Activated CD8-positive, alpha-beta T cell treated with anti-CD3 and anti-CD28 coated beads for 36 hours (primary cell): ENCODE results near the gene PDCD11. TPM values are rescaled to one million over a fixed set of nuclear protein-coding genes. Genes with fewer than 3 reads are reported as not detected.
A peak's percentile ranks its signal among the peaks of the same experiment; 100 is the strongest.

Experiments used
- ATAC-seq: fragments of 200-7000 bp; cut with Tn5 transposase; one replicate; pipeline ENCODE4 v1.10.0; 2021; ENCODE audit warnings: mild to moderate bottlenecking, moderate library complexity
- CTCF ChIA-PET: fragments of 350-600 bp; sonication (Branson Sonifier 250); formaldehyde crosslinking; loops from one replicate; lab custom pipeline; 2021; ENCODE audit warnings: antibody characterized with exemption; lab: Charles Lee
- POLR2A ChIA-PET: fragments of 350-600 bp; sonication (Branson Sonifier 250); formaldehyde crosslinking; loops from one replicate; lab custom pipeline; 2021; ENCODE audit warnings: antibody characterized with exemption; lab: Charles Lee
- DNase-seq: peaks from one replicate; pipeline ENCODE4 v3.0.0-alpha.2; 2020
- H3K27ac Mint-ChIP-seq: one replicate; pipeline ENCODE4 v1.8.0; 2021; ENCODE audit warnings: mild to moderate bottlenecking, mixed read lengths
- H3K27me3 Mint-ChIP-seq: one replicate; pipeline ENCODE4 v1.8.0; 2021; ENCODE audit warnings: mixed read lengths
- H3K36me3 Mint-ChIP-seq: one replicate; pipeline ENCODE4 v1.8.0; 2021; ENCODE audit warnings: low read depth, mixed read lengths
- H3K4me1 Mint-ChIP-seq: one replicate; pipeline ENCODE4 v1.8.0; 2021; ENCODE audit warnings: low read depth, mixed read lengths
- H3K4me3 Mint-ChIP-seq: one replicate; pipeline ENCODE4 v1.8.0; 2021; ENCODE audit warnings: mild to moderate bottlenecking, moderate library complexity, mixed read lengths
- H3K9me3 Mint-ChIP-seq: one replicate; pipeline ENCODE4 v1.8.0; 2021; ENCODE audit warnings: mixed read lengths
- intact Hi-C: fragments of 100-400 bp; cut with micrococcal nuclease; formaldehyde crosslinking; loops from one replicate; pipeline ENCODE4 v1.10.0; 2022
- total RNA-seq, 2 experiments: library from RNA; stranded (reverse); gene quantifications; one replicate each; pipeline ENCODE4 v1.2.3, GENCODE V29; 2021
- TF ChIP-seq, protein P1 (sequence below): fragments of 200-600 bp; IDR thresholded peaks from one replicate; pipeline ENCODE4 v1.8.0; 2022; ENCODE audit warnings: antibody characterized with exemption, mild to moderate bottlenecking

The PDCD11 gene
- total RNA-seq, 2 experiments from 2014 or later: 63.7 to 68.8 TPM

DNA sequence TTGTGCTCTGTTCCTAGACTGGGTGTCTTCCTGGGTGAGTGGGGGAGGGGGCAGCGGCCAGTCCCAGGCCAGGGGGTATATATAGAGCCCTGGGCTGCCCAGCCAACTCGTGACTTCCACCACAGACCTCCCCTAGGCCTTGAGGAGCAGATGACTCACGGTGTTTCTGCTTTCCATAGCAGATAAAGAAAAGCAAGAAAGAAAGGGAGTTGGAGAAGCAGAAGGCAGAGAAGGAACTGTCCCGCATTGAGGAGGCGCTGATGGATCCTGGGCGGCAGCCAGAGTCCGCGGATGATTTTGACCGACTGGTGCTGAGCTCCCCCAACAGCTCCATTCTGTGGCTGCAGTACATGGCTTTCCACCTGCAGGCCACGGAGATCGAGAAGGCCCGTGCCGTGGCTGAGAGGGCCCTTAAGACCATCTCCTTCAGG lies 45.6 kb downstream of the PDCD11 start:
- DNase-seq (no peak), ATAC-seq (no peak)
- POLR2A ChIA-PET: interaction anchor here (0.8 kb wide), 2 partner anchors 10 to 74 kb away, joined by 3 read pairs; partner anchors contain the start of genes CALHM2 and TAF5
- peaks cover 66% of the 10 kb centered on the region for H3K36me3 Mint-ChIP-seq
- TF ChIP-seq, protein P1, sequence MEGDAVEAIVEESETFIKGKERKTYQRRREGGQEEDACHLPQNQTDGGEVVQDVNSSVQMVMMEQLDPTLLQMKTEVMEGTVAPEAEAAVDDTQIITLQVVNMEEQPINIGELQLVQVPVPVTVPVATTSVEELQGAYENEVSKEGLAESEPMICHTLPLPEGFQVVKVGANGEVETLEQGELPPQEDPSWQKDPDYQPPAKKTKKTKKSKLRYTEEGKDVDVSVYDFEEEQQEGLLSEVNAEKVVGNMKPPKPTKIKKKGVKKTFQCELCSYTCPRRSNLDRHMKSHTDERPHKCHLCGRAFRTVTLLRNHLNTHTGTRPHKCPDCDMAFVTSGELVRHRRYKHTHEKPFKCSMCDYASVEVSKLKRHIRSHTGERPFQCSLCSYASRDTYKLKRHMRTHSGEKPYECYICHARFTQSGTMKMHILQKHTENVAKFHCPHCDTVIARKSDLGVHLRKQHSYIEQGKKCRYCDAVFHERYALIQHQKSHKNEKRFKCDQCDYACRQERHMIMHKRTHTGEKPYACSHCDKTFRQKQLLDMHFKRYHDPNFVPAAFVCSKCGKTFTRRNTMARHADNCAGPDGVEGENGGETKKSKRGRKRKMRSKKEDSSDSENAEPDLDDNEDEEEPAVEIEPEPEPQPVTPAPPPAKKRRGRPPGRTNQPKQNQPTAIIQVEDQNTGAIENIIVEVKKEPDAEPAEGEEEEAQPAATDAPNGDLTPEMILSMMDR: no peak
- intact Hi-C loops: no loop called here
- H3K9me3 Mint-ChIP-seq: no peaks in the 10 kb centered on the region
- CTCF ChIA-PET: interaction anchor here (1.2 to 1.6 kb wide), 3 partner anchors 10 to 51 kb away, joined by 4 to 6 read pairs (median 4); partner anchors contain the start of gene NEURL1
- H3K4me3 Mint-ChIP-seq: no peak overlapping the region
- H3K27ac Mint-ChIP-seq: no peak overlapping the region
- H3K27me3 Mint-ChIP-seq: no peaks in the 10 kb centered on the region
- no peaks in the 10 kb centered on the region for H3K4me1 Mint-ChIP-seq

DNA sequence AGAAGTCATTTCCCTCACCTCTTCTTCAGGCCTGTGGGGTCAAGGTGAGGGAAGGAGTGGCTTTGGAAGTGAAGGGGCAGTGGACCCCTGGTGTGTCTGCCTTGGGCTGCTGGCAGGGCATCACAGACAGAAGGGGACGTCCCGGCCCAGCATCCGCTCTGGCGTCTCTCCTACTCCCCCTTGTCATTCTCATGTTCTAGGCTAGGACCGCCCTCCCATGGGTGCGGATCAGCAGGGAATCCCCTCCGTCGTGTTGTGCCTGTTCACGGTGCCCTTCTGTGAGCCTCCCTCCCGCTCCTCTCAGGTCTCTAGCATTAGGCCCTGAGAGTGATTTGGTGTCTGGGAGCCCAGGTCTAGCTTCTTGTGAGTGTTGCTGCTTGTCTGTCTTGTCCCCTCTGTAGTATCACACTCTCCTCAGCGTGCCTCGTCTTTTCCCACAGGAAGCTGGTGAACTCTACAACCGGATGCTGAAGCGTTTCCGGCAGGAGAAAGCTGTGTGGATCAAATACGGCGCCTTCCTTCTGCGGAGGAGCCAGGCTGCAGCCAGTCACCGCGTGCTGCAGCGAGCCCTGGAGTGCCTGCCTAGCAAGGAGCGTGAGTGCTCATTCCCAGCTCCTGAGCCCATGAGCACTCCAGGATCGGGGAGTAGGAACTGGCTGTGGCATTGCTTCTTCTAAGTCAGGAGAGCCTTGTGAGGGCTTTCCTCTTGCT lies 47.2 kb downstream of the PDCD11 start:
- DNase-seq: no peak
- TF ChIP-seq, protein P1: no peak
- intact Hi-C loops: no loop called here
- ChIA-PET CTCF (interaction anchor here (1.2 to 1.6 kb wide), 4 partner anchors 12 to 50 kb away, joined by 3 to 6 read pairs (median 4); partner anchors contain the start of gene NEURL1), POLR2A (interaction anchor here (0.7 to 1.1 kb wide), 3 partner anchors 12 to 47 kb away, joined by 3 read pairs; partner anchors contain the start of genes ATP5MK and PDCD11)
- peaks cover 64% of the 10 kb centered on the region for H3K36me3 Mint-ChIP-seq
- no peaks in the 10 kb centered on the region for H3K27me3 Mint-ChIP-seq
- H3K4me1 Mint-ChIP-seq: peaks cover under 1% of the 10 kb centered on the region
- H3K4me3 Mint-ChIP-seq: no peak overlapping the region
- no peak for ATAC-seq
- H3K9me3 Mint-ChIP-seq: no peaks in the 10 kb centered on the region
- no peak overlapping the region for H3K27ac Mint-ChIP-seq

DNA sequence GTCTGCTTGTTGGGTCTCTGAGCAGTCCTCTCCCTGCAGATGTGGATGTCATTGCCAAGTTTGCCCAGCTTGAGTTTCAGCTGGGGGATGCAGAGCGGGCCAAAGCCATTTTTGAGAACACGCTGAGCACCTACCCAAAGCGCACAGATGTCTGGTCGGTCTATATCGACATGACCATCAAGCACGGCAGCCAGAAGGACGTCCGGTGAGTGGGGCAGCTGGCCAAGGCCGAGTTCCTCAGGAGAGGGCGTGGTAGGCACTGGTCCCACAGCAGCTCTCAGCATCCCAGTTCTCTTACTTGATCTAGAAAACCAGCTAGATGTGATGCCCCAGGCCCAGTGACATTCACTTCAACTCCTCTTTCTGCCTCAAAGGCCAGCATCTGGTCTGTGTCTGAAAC lies 48.1 kb downstream of the PDCD11 start:
- no peaks in the 10 kb centered on the region for H3K9me3 Mint-ChIP-seq
- TF ChIP-seq, protein P1: no peak
- H3K4me3 Mint-ChIP-seq: no peak overlapping the region
- H3K4me1 Mint-ChIP-seq: peaks cover 8% of the 10 kb centered on the region
- ATAC-seq (no peak), DNase-seq (no peak)
- ChIA-PET POLR2A (interaction anchor here (0.7 to 1.1 kb wide), 2 partner anchors 11 to 42 kb away, joined by 3 read pairs; no protein-coding TSS in a partner anchor), CTCF (no interaction called here)
- intact Hi-C loops: no loop called here
- H3K27me3 Mint-ChIP-seq: no peaks in the 10 kb centered on the region
- peaks cover 68% of the 10 kb centered on the region for H3K36me3 Mint-ChIP-seq
- no peak overlapping the region for H3K27ac Mint-ChIP-seq

DNA sequence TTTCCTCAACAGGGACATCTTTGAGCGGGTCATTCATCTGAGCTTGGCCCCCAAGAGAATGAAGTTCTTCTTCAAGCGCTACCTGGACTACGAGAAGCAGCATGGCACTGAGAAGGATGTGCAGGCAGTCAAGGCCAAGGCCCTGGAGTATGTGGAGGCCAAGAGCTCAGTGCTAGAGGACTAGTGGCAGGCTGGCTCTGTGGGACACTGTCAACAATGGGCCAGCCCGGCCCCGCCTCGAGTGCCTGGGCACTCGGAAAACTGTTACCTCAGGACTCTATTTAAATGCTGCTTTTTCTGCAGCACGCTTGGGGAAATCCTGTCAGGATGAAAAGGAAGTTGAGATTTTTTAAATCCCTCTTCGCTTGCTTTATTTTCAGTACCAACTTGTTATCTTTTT lies 48.9 kb downstream of the PDCD11 start:
- H3K9me3 Mint-ChIP-seq: no peaks in the 10 kb centered on the region
- ATAC-seq: no peak
- intact Hi-C loops: no loop called here
- H3K4me1 Mint-ChIP-seq: peaks cover 17% of the 10 kb centered on the region
- TF ChIP-seq, protein P1: no peak
- POLR2A ChIA-PET: interaction anchor here (0.9 to 1.7 kb wide), 2 partner anchors 9 to 26 kb away, joined by 3 to 5 read pairs; no protein-coding TSS in a partner anchor
- no peaks in the 10 kb centered on the region for H3K27me3 Mint-ChIP-seq
- H3K27ac Mint-ChIP-seq: peak overlapping the region; percentile 46
- DNase-seq: no peak
- H3K36me3 Mint-ChIP-seq: peaks cover 67% of the 10 kb centered on the region
- no peak overlapping the region for H3K4me3 Mint-ChIP-seq
- CTCF ChIA-PET: no interaction called here
